ENCODE data around the gene DLG1. TPM values are rescaled to one million over a fixed set of nuclear protein-coding genes. Genes with fewer than 3 reads are reported as not detected.
A peak's percentile ranks its signal among the peaks of the same experiment; 100 is the strongest.

DLG1 gene
- polyA plus RNA-seq, 4 donors: 25.5 to 68.9 (median 39.7) TPM

DNA sequence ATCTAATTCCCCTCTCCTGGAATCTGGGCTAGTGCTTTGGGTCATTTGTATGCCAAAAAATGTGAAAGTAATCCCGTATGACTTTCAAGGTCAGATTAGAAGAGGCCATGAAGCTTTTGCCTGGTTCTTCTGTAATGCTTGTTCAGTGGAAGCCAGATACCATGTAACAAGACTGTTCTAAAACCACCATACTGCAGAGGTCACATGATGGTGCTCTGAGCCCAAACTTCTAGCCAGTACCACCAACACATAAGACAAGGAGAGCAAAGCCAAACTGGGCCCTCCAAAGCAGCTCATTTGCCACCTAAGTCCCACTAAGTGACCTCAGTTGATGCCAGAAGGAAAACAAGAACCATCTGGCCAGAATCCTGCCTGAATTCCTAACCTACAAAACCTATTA lies 204.5 kb downstream of the DLG1 start:
- H3K4me1 ChIP-seq (ENCODE audit: control insufficient read depth in 3 of 3, insufficient read depth in 2 of 3, low read depth in 1 of 3, low read length in 2 of 3): no peaks in the 10 kb centered on the region
- no peak for FAIRE-seq
- 50 to 80% (median 68%) methylated on average over 1 of the region's 1 CpG for WGBS, 3 donors

DNA sequence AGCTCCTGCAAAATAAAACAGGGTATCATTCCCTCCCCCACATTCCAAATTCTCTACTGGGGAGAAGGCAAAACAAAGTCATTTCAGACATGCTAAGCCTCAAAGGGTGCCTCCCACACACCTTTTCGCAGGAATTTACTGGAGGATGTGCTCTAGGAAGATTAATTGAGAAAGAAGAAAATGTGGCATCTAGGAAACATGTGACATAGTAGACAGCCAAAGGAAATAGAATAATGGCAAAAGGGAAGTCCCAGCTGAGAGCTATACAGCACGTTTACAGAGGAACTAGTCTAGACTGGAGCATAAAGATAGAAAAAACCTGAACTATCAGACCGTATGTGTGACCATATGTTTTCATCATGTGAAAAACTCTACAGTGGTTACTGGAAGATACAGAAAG lies 210.0 kb downstream of the DLG1 start:
- FAIRE-seq (no peak), DNase-seq (no peak)
- Histone ChIP-seq H3K4me1 (ENCODE audit: control insufficient read depth in 3 of 3, insufficient read depth in 2 of 3, low read depth in 1 of 3, low read length in 2 of 3) (no peaks in the 10 kb centered on the region), H3K4me3 (ENCODE audit: low read depth in 1 of 3, low read length in 3 of 3) (no peak overlapping the region), H3K36me3 (ENCODE audit: control insufficient read depth in 3 of 3, insufficient read depth in 2 of 3, low read depth in 1 of 3, low read length in 3 of 3) (peaks cover 2 to 19% (median 2%) of the 10 kb centered on the region in 3 donors), H3K27ac (ENCODE audit: low read depth in 1 of 3, low read length in 2 of 3) (no peak overlapping the region), H3K9me3 (ENCODE audit: control insufficient read depth in 2 of 2, insufficient read depth in 1 of 2, low read depth in 1 of 2, low read length in 1 of 2) (no peaks in the 10 kb centered on the region), H3K27me3 (ENCODE audit: control insufficient read depth in 3 of 3, insufficient read depth in 3 of 3, low read length in 3 of 3) (no peaks in the 10 kb centered on the region)
- WGBS, 3 donors: 63 to 93% (median 78%) methylated on average over 3 of the region's 3 CpGs

More for the DNA sequence above, 204.5 kb downstream of the DLG1 start:
- Histone ChIP-seq H3K36me3 (ENCODE audit: control insufficient read depth in 3 of 3, insufficient read depth in 2 of 3, low read depth in 1 of 3, low read length in 3 of 3) (peaks cover 0 to 22% (median 0%) of the 10 kb centered on the region in 3 donors), H3K27me3 (ENCODE audit: control insufficient read depth in 3 of 3, insufficient read depth in 3 of 3, low read length in 3 of 3) (no peaks in the 10 kb centered on the region), H3K4me3 (ENCODE audit: low read depth in 1 of 3, low read length in 3 of 3) (no peak overlapping the region), H3K27ac (ENCODE audit: low read depth in 1 of 3, low read length in 2 of 3) (no peak overlapping the region), H3K9me3 (ENCODE audit: control insufficient read depth in 2 of 2, insufficient read depth in 1 of 2, low read depth in 1 of 2, low read length in 1 of 2) (no peaks in the 10 kb centered on the region)
- DNase-seq: no peak

DNA sequence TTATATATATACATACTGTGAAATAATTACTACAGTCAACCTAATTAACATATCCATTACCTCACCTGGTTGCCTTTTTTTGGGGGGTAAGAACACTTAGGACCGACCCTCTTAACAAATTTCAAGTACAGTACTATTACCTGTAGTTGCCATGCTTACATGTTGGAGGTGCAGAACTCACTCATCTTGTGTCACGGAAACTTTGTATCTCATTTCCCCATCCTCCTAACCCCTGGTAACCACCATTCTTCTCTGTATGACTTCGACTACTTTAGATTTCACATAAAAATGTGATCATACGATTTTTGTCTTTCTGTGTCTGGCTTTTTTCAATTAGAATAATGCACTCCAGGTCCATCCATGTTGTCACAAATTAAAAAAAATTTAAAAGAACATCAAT lies 213.3 kb downstream of the DLG1 start:
- FAIRE-seq (no peak), DNase-seq (no peak)
- Histone ChIP-seq H3K36me3 (ENCODE audit: control insufficient read depth in 3 of 3, insufficient read depth in 2 of 3, low read depth in 1 of 3, low read length in 3 of 3) (peaks cover 2 to 18% (median 4%) of the 10 kb centered on the region in 3 donors), H3K27ac (ENCODE audit: low read depth in 1 of 3, low read length in 2 of 3) (no peak overlapping the region), H3K4me1 (ENCODE audit: control insufficient read depth in 3 of 3, insufficient read depth in 2 of 3, low read depth in 1 of 3, low read length in 2 of 3) (no peaks in the 10 kb centered on the region), H3K27me3 (ENCODE audit: control insufficient read depth in 3 of 3, insufficient read depth in 3 of 3, low read length in 3 of 3) (no peaks in the 10 kb centered on the region), H3K9me3 (ENCODE audit: control insufficient read depth in 2 of 2, insufficient read depth in 1 of 2, low read depth in 1 of 2, low read length in 1 of 2) (no peaks in the 10 kb centered on the region), H3K4me3 (ENCODE audit: low read depth in 1 of 3, low read length in 3 of 3) (no peak overlapping the region)
- 90 to 96% (median 96%) methylated on average over 4 of the region's 4 CpGs for WGBS, 3 donors

DNA sequence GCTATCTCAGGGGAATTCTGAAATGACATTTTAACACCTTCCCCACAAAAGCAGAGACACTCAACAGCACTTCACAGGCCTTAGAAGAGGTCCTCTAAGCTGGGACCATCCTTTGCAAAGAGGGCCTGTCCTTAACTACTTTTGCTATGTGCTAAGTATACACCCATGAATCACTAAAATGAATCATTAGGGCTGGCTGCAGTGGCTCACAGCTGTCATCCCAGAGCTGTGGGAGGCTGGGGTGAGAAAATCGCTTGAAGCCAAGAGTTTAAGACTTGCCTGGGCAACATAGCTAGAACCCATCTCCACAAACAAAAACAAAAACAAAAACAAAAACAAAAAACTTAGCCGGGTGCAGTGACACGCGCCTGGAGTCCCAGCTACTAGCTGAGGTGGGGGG lies 214.9 kb downstream of the DLG1 start:
- no peak for DNase-seq
- Histone ChIP-seq H3K4me3 (ENCODE audit: low read depth in 1 of 3, low read length in 3 of 3) (no peak overlapping the region), H3K9me3 (ENCODE audit: control insufficient read depth in 2 of 2, insufficient read depth in 1 of 2, low read depth in 1 of 2, low read length in 1 of 2) (no peaks in the 10 kb centered on the region), H3K27ac (ENCODE audit: low read depth in 1 of 3, low read length in 2 of 3) (no peak overlapping the region), H3K4me1 (ENCODE audit: control insufficient read depth in 3 of 3, insufficient read depth in 2 of 3, low read depth in 1 of 3, low read length in 2 of 3) (no peaks in the 10 kb centered on the region), H3K36me3 (ENCODE audit: control insufficient read depth in 3 of 3, insufficient read depth in 2 of 3, low read depth in 1 of 3, low read length in 3 of 3) (peaks cover 2 to 14% (median 4%) of the 10 kb centered on the region in 3 donors), H3K27me3 (ENCODE audit: control insufficient read depth in 3 of 3, insufficient read depth in 3 of 3, low read length in 3 of 3) (no peaks in the 10 kb centered on the region)
- 87 to 96% (median 95%) methylated on average over 4 of the region's 4 CpGs for WGBS, 3 donors
- no peak for FAIRE-seq

DNA sequence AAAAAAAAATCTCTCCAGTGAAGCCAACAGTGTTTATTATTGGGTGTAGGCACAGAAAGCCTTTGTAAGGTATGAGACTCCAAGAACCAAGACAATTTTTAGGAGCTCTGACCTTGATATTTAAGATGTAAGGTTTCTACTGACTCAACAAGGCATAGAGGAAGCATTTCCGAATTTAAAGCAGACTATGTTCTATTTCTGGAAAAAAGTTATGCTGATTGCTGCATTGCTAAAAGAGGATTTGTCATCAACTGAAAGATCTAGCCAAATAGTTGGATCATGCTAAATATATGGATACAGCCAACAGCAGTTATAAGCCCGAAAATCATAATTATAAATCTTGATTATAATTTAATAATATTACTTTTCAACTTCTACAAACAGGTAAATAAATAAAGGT lies 215.5 kb downstream of the DLG1 start:
- Histone ChIP-seq H3K27me3 (ENCODE audit: control insufficient read depth in 3 of 3, insufficient read depth in 3 of 3, low read length in 3 of 3) (no peaks in the 10 kb centered on the region), H3K27ac (ENCODE audit: low read depth in 1 of 3, low read length in 2 of 3) (no peak overlapping the region), H3K9me3 (ENCODE audit: control insufficient read depth in 2 of 2, insufficient read depth in 1 of 2, low read depth in 1 of 2, low read length in 1 of 2) (no peaks in the 10 kb centered on the region), H3K4me1 (ENCODE audit: control insufficient read depth in 3 of 3, insufficient read depth in 2 of 3, low read depth in 1 of 3, low read length in 2 of 3) (no peaks in the 10 kb centered on the region), H3K4me3 (ENCODE audit: low read depth in 1 of 3, low read length in 3 of 3) (no peak overlapping the region), H3K36me3 (ENCODE audit: control insufficient read depth in 3 of 3, insufficient read depth in 2 of 3, low read depth in 1 of 3, low read length in 3 of 3) (peaks cover 2 to 17% (median 4%) of the 10 kb centered on the region in 3 donors)
- no peak for DNase-seq
- 74 to 97% (median 96%) methylated on average over 2 of the region's 2 CpGs for WGBS, 3 donors
- FAIRE-seq: no peak

DNA sequence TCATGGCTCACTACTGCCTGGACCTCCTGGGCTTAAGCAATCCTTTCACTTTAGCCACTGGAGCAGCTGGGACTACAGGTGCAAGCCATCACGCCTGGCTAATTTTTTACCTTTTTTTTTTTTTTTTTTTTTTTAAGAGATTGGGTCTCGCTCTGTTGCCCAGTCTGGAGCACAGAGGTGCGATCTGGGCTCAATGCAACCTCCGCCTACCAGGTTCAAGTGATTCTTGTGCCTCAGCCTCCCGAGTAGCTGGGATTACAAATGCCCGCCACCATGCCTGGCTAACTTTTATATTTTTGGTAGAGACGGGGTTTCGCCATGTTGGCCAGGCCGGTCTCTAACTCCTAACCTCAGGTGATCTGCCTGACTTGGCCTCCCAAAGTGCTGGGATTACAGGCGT lies 218.1 kb downstream of the DLG1 start:
- no peak for DNase-seq
- 98 to 99% (median 98%) methylated on average over 10 of the region's 10 CpGs for WGBS, 3 donors
- Histone ChIP-seq H3K9me3 (ENCODE audit: control insufficient read depth in 2 of 2, insufficient read depth in 1 of 2, low read depth in 1 of 2, low read length in 1 of 2) (no peaks in the 10 kb centered on the region), H3K4me3 (ENCODE audit: low read depth in 1 of 3, low read length in 3 of 3) (no peak overlapping the region), H3K27ac (ENCODE audit: low read depth in 1 of 3, low read length in 2 of 3) (no peak overlapping the region), H3K4me1 (ENCODE audit: control insufficient read depth in 3 of 3, insufficient read depth in 2 of 3, low read depth in 1 of 3, low read length in 2 of 3) (no peaks in the 10 kb centered on the region), H3K36me3 (ENCODE audit: control insufficient read depth in 3 of 3, insufficient read depth in 2 of 3, low read depth in 1 of 3, low read length in 3 of 3) (peaks cover 0 to 18% (median 4%) of the 10 kb centered on the region in 3 donors), H3K27me3 (ENCODE audit: control insufficient read depth in 3 of 3, insufficient read depth in 3 of 3, low read length in 3 of 3) (no peaks in the 10 kb centered on the region)
- no peak for FAIRE-seq

DNA sequence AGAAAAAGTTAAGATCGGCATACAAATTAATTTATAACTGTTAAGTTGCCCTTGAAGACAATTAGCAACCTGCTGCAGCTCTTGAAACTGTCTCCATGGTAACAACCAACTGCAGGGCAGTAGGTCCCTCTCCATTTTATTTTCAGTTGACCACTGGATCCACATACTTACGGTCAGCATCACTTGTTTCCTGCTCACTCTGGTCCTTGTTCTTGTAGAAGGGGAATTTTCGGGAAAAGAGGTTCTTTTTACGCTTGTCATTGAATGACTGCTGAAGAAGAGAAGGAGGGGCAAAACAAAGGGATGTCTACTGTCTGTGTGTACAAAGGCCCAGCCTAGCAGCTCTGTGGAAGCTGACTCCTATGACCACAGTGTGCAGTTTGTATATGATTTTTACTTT lies 222.0 kb downstream of the DLG1 start:
- H3K9me3 ChIP-seq (ENCODE audit: control insufficient read depth in 2 of 2, insufficient read depth in 1 of 2, low read depth in 1 of 2, low read length in 1 of 2): no peaks in the 10 kb centered on the region
- peaks cover 0 to 13% (median 0%) of the 10 kb centered on the region in 3 donors for H3K36me3 ChIP-seq (ENCODE audit: control insufficient read depth in 3 of 3, insufficient read depth in 2 of 3, low read depth in 1 of 3, low read length in 3 of 3)
- no peak for FAIRE-seq
- H3K4me3 ChIP-seq (ENCODE audit: low read depth in 1 of 3, low read length in 3 of 3): no peak overlapping the region
- H3K27me3 ChIP-seq (ENCODE audit: control insufficient read depth in 3 of 3, insufficient read depth in 3 of 3, low read length in 3 of 3): no peaks in the 10 kb centered on the region
- DNase-seq: no peak
- no peaks in the 10 kb centered on the region for H3K4me1 ChIP-seq (ENCODE audit: control insufficient read depth in 3 of 3, insufficient read depth in 2 of 3, low read depth in 1 of 3, low read length in 2 of 3)
- no peak overlapping the region for H3K27ac ChIP-seq (ENCODE audit: low read depth in 1 of 3, low read length in 2 of 3)
- WGBS, 3 donors: 86 to 93% (median 91%) methylated on average over 4 of the region's 4 CpGs

DNA sequence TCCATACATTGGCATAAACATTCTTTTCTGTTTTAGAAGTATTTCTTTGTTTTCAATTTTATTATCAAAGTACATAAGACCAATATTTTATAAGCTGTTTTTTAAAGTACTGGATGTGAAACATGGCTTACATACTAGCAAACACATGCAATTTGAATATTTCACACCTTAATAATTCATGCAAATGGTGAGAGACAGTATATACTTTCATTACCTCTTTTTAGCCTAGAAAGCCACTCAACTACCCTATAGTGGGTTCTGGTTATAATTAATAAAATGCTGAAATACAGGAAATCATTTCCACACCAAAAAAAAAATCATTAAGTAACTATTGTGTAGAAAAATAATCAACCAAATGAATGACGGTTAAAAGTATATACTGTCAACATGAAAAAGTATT lies 230.3 kb downstream of the DLG1 start:
- DNase-seq: no peak
- no peak for FAIRE-seq
- H3K36me3 ChIP-seq (ENCODE audit: control insufficient read depth in 3 of 3, insufficient read depth in 2 of 3, low read depth in 1 of 3, low read length in 3 of 3): peaks cover 0 to 13% (median 3%) of the 10 kb centered on the region in 3 donors
- no peaks in the 10 kb centered on the region for H3K9me3 ChIP-seq (ENCODE audit: control insufficient read depth in 2 of 2, insufficient read depth in 1 of 2, low read depth in 1 of 2, low read length in 1 of 2)
- H3K4me3 ChIP-seq (ENCODE audit: low read depth in 1 of 3, low read length in 3 of 3): no peak overlapping the region
- no peaks in the 10 kb centered on the region for H3K27me3 ChIP-seq (ENCODE audit: control insufficient read depth in 3 of 3, insufficient read depth in 3 of 3, low read length in 3 of 3)
- 93 to 95% (median 94%) methylated on average over 1 of the region's 1 CpG for WGBS, 3 donors
- no peak overlapping the region for H3K27ac ChIP-seq (ENCODE audit: low read depth in 1 of 3, low read length in 2 of 3)
- H3K4me1 ChIP-seq (ENCODE audit: control insufficient read depth in 3 of 3, insufficient read depth in 2 of 3, low read depth in 1 of 3, low read length in 2 of 3): no peaks in the 10 kb centered on the region

DNA sequence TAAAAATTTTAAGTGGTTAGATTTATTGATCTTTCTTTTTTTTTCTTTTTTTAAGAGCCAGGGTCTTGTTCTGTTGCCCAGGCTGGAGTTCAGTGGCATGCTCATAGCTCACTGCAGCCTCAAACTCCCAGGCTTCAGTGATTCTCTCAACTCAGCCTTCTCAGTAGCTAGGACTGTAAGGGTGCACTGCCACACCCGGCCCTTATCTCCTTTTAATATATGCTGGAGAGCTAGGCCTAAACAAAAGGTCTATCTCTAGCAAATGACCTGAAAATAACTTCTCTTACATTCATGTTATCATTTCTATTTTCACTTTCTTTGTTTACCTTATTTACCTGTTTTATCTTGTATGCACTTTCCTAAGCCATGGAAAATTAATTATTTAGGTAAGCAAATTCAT lies 233.6 kb downstream of the DLG1 start:
- Histone ChIP-seq H3K36me3 (ENCODE audit: control insufficient read depth in 3 of 3, insufficient read depth in 2 of 3, low read depth in 1 of 3, low read length in 3 of 3) (peaks cover 0 to 16% (median 6%) of the 10 kb centered on the region in 3 donors), H3K4me3 (ENCODE audit: low read depth in 1 of 3, low read length in 3 of 3) (no peak overlapping the region), H3K27ac (ENCODE audit: low read depth in 1 of 3, low read length in 2 of 3) (no peak overlapping the region), H3K9me3 (ENCODE audit: control insufficient read depth in 2 of 2, insufficient read depth in 1 of 2, low read depth in 1 of 2, low read length in 1 of 2) (no peaks in the 10 kb centered on the region), H3K4me1 (ENCODE audit: control insufficient read depth in 3 of 3, insufficient read depth in 2 of 3, low read depth in 1 of 3, low read length in 2 of 3) (no peaks in the 10 kb centered on the region), H3K27me3 (ENCODE audit: control insufficient read depth in 3 of 3, insufficient read depth in 3 of 3, low read length in 3 of 3) (no peaks in the 10 kb centered on the region)
- FAIRE-seq (no peak), DNase-seq (peak in 1 of 2 donors; percentile 4)
- 52 to 67% (median 64%) methylated on average over 1 of the region's 1 CpG for WGBS, 3 donors

All from small intestine (tissue), 7 donors.